ENCODE results near the gene NAT8L. TPM values are rescaled to one million over a fixed set of nuclear protein-coding genes. Genes with fewer than 3 reads are reported as not detected.

Gene NAT8L
- polyA plus RNA-seq, 3 donors: 5.8 to 8.1 (median 6.2) TPM

DNA sequence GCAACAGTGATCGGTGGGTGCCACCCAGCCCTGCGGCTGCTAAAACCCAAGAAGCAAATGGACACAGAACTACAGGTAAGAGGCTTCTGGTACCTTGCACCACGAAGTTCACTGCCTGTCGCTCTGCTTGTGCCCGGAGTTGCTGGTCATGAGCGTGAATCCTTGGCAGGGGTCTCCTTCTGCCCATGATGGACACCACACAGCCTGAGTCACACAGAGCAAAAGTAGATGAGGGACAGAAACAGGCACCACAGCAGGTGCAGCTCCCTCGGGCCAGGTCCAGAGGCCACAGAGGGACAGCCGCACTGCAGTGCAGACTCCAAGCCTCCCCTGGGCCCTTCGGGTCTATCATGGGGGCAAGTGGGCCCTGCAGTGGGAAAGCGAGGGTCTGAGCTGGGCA, 22.4 kb downstream of the NAT8L start:
- no peak for DNase-seq (ENCODE audit: extremely low read depth in 1 of 11, low read depth in 9 of 11, low spot score in 4 of 11)

DNA sequence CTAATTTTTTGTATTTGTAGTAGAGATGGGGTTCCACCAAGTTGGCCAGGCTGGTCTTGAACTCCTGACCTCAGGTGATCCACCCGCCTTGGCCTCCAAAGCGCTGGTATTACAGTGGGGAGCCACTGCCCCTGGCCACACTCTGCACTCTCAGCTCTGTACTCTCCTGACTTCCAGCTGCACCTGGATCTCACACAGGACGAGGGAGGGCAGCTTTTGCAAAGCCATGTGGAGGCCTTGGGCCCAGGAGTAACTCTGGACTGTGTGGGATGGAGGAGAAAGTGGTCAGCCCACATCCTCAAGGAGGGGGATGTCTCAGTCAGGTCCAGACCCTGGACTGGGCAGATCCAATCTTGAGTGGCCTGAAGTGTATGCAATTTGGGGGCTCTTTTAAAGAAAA, 23.0 kb downstream of the NAT8L start:
- DNase-seq (ENCODE audit: extremely low read depth in 1 of 11, low read depth in 9 of 11, low spot score in 4 of 11): no peak

DNA sequence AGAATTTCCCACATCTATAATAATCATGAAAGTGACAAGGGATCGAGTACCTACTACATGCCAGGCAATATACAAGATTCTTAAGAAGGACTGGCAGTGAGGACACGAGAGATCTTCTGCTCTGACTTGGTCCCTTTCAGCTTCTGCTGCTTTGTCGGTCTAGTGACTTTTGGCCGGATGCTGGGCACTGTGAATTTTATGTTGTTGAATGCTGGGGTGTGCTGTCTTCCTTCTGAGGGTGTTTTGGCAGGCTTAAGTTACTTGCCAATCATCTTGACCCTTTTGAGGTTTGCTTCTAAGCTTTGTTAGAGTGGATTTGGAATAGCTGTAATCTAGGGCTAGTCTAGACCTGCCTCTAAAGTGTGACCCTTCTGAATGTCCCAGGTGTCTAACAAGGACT, 23.5 kb downstream of the NAT8L start:
- DNase-seq (ENCODE audit: extremely low read depth in 1 of 11, low read depth in 9 of 11, low spot score in 4 of 11): no peak

DNA sequence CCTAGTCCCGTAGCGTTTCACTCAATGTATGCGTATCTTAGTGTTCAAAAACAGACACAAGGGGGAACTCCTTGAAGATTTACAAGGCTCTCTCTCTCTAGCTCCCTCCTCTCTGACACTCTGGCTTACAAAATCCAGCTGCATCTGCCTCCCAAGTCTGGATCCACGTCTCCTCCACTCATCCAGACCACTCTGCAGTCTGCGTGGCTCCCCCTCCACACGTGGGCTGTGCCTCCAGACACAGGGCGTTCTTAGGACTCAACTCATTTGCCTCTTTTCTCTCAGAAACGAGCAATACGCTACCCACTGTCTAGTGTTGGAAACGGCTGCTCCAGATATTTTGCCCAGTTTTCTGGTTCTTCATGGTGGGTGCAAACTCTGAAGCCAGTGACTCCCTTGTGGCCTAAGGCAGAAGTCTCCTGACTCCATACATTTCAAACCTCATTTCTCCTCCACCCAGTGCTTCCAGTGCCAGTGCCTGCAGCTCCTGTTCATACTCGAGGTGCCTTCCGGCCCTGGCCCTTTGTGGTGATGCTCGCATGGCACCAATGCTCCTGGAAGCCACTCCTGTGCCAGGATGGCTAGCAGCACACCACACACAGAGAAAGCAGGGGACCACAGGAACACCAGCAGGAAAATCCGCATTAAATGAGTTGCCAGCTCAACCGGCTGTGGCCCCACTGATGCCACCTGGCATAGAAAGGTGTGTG, 24.1 kb downstream of the NAT8L start:
- DNase-seq (ENCODE audit: extremely low read depth in 1 of 11, low read depth in 9 of 11, low spot score in 4 of 11): no peak

DNA sequence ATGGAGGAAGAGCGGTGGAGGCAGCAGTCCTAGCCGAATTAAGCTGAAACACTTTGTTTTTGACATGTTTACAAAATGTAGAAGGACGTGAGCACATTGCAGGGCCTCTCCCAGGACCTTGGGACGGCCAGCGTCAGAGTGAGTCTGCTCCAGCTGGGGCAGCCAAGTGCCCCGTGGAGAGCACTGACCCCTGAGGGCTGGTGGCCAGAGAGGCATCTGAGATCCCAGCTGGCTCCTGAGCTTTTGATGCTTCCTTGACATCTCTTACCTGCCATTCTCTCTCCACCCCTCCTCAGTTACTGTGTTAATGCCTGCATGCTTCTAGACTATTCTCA, 24.7 kb downstream of the NAT8L start:
- no peak for DNase-seq (ENCODE audit: extremely low read depth in 1 of 11, low read depth in 9 of 11, low spot score in 4 of 11)

DNA sequence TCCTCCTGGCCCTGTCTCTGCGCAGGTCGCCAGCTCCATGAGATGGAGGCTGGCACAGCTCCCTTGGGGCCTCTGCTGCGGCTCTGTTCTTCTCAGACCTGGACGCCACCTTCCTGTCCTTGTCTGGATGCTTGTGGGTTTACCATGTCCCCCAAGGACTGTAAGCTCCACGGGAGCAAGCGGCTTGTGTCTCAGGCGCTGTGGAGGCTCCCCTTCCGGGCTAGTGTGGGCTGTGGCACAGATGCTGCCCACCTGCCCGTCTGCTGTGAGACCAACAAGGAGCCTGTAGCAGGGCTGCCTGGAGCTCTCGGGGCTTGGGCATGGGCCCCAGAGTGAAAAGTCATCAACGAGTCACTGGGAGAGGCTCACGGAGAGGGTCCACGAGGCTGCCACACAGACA, 25.2 kb downstream of the NAT8L start:
- DNase-seq (ENCODE audit: extremely low read depth in 1 of 11, low read depth in 9 of 11, low spot score in 4 of 11): no peak

DNA sequence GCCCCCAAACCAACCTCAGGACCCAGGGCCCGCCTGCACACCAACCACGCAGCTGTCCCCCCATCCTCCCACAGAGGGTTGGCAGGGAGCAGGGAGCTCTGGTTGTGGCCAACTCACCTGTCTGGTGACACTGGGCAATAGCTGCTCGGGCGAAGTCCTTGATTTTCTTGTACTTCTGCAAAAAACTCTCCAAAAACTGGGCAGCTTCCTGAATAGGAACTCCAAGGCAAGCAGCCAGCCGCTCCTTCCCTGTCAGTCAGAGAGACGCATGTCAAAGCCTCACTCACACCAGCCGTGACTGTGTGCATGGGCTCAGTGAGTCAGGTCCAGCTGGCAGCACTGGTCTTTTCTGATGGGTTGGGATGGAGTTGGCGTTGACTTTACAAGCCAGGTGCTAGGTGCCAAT, 26.4 kb downstream of the NAT8L start:
- DNase-seq (ENCODE audit: extremely low read depth in 1 of 11, low read depth in 9 of 11, low spot score in 4 of 11): no peak

DNA sequence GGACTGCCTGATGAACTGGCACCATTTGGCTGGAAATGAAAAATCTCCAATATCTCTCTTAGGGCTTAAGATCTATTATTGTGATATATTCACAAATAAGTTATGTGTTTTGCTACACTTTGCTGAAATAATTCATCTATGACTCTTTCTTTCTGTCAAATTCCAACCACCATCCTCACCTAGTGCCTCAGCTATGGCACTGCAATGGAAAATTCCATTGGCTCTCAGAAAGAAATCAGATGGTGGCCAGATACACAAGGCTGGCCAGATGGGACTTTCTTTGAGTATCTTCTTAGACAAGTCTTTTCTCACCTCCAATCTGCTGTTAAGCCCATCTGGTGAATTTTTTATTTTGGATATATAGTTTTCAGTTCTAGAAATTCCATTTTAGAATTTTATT, 28.0 kb downstream of the NAT8L start:
- DNase-seq (ENCODE audit: extremely low read depth in 1 of 11, low read depth in 9 of 11, low spot score in 4 of 11): no peak

DNA sequence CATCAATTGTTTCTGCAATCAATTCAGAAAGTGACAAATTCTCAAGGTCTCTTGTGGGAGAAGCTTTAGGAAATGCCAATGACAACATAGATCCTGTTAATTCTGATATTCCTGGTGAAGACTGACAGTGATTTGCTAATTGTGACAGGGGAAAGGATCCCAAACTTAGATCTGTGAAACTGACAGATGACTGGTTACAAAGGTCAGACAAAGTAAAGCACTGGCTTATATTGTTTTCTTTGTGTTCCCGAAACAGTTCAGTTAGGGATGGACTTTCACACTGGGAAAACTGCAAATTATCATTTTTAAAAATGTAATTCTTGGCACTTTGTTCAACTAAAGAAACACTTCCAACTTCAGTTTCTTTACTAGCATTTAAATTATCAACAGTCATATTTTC, 30.1 kb downstream of the NAT8L start:
- no peak for DNase-seq (ENCODE audit: extremely low read depth in 1 of 11, low read depth in 9 of 11, low spot score in 4 of 11)

DNA sequence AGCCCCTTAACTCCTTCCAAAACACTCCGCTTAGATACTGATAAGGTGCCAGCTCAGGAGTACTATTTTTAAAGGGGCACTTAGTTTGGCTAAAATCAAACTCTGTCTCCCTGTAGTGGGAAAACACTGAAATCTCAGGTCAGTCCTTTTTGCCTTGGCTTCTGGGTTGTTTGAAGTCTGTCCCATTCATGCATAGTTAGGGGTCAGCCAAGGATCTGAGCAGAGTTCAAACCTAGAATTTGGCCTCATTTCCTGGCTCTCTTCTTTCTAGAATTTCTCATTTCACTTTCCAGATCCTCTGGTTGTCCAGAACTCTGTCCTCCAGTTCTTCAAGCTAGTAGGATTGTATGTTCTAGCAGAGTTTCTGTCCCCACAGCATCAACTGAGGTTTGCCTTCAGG, 31.5 kb downstream of the NAT8L start:
- no peak for DNase-seq (ENCODE audit: extremely low read depth in 1 of 11, low read depth in 9 of 11, low spot score in 4 of 11)

DNA sequence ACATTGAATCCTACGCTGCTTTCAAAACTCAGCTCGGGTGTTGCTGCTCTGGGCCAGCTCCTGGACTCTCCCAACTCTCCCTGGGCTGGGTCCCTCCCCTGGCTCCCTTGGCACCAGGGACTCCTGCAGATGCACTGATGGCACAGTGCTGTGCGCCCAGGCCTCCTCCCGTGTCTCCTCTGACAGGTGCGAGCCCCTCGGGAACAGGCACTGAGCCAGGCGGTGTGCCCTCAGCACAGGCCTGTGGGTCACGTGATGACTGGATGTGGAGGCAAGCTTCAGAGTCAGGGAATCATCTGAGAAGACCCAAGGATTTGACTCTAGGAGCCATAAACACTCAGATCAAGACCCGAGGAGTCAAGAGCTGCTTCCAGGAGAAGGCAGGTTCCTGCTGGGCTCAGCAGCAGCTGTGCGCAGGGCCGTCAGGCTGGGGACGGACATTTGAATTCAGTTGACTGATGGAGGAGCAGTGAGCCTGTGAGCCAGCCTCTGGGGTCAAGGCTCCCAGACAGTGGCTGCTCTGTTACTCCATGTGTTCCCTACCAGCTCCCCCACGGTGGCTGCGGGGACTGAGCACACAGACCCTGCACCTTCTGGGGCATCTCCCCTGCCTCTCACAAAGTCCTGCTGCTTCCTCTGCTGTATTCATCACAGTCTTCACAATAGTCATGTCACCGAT, 33.0 kb downstream of the NAT8L start:
- DNase-seq (ENCODE audit: extremely low read depth in 1 of 11, low read depth in 9 of 11, low spot score in 4 of 11): no peak

DNA sequence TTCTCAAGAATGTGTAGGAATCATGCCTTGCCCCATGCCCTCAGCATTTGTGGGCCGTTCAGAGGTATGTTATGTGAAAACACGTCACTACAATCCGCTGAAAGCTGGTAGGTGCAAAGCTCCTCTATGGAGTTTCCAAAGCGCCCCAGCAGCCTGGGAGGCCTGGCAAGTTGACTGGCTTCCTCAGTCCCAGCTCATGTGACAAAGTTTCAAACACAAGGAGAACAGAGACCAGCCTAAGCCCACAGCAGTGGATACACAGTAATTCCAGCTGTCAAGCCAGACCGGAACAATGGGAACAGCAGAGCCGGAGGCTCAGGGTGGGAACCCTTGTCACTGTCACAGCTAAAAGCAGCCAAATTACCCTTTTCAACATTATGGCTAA, 33.5 kb downstream of the NAT8L start:
- no peak for DNase-seq (ENCODE audit: extremely low read depth in 1 of 11, low read depth in 9 of 11, low spot score in 4 of 11)

DNA sequence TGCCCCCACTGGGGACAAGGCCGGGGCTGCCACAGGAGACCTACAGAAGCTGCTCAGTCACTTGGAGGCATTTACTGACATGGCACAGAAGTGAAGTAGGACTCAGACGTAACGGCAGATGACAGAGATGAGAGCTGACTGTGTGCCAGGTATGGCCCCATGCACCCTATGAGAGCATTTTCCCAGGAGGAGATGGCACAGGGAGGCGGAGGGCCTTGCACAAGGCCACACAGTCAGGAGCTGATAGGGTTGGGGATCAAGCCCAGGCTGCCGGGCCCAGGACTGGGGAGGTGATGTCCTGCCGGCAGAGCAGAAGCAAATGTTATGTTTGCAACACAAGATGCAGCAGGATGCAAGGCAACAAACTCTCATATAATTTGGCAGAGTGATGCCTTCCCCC, 34.1 kb downstream of the NAT8L start:
- DNase-seq (ENCODE audit: extremely low read depth in 1 of 11, low read depth in 9 of 11, low spot score in 4 of 11): no peak

DNA sequence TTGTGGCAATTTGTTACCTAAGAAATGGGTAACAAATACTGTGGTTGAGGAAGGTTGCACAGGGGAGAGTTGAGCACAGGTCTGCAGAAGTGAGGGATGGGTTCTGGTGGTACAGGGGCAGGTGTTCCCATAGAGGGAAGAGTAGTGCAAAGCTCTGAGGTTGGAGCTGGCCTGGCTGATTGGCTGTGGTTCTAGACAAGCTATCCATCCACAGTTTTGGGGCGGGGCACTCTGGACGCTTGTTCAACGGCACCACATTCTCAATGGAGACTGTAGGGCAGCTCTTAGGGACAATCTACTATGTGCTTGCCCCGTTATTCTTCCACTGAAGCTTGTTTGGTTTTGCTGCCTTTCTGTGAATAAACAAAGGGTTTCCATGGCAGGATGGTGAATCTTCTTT, 35.4 kb downstream of the NAT8L start:
- DNase-seq (ENCODE audit: extremely low read depth in 1 of 11, low read depth in 9 of 11, low spot score in 4 of 11): no peak

DNA sequence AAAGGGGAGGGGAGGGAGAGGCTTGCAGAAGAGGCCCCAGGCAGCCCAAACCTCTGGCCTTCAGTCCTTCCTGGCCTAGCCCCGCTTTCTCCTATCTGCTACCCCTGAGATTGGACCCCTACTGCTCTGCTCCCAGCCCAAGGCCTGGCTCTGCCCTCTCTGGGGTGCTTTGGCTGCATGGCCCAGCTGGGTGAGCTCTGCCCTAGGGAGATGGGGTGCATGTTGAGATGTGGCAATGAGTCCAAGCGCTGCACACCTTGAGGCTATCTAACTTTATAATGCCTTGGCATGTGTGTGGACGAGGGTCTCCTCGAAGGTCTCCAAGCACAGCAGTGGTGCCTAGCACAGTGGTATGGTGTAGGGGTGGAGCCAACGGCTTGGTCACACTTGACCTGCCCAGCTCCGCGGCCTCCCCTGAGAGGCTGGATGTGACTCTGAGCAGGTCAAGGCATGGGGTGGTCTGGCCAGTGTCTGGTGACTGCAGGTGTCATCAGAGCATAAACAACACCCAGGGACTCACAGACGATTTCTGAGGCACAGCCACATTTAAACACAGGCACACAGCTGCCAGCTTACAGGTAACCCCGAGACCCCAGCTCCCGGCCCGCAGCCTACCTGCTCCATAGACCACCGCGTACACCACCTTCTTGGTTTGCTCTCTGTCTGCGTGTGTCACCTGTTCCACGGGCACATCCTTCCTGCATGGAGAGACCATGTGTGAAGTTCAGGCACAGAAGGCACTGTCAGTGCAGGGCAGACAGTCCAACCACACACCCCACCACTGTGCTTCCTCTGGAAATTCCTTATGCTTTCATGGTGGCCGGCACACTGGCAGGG, 36.3 kb downstream of the NAT8L start:
- DNase-seq (ENCODE audit: extremely low read depth in 1 of 11, low read depth in 9 of 11, low spot score in 4 of 11): no peak

DNA sequence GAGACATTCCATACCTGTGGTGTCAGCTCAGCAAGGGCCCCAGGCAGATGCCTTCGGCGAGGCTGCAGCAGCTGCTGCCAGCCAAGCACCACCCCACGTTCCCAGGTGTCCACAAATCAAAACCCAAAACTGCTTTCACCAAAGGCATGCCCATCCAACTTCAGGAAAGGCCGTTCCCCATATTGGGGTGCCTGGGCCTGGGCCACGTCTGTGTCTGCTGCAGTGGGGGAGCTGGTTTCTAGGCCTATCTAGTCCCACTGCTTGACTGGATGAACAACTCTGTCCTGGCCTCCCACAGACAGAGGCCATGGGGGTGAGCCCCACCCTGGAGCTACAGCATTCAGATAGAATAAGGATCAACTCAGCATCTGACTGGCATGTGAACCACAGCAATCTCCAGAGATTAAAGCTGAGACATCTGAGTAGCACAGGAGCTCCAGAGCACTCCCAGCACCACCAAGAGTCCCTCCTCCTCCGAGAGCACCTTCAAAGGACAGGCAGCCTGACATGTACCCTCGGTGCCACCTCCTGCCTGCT, 37.0 kb downstream of the NAT8L start:
- no peak for DNase-seq (ENCODE audit: extremely low read depth in 1 of 11, low read depth in 9 of 11, low spot score in 4 of 11)

DNA sequence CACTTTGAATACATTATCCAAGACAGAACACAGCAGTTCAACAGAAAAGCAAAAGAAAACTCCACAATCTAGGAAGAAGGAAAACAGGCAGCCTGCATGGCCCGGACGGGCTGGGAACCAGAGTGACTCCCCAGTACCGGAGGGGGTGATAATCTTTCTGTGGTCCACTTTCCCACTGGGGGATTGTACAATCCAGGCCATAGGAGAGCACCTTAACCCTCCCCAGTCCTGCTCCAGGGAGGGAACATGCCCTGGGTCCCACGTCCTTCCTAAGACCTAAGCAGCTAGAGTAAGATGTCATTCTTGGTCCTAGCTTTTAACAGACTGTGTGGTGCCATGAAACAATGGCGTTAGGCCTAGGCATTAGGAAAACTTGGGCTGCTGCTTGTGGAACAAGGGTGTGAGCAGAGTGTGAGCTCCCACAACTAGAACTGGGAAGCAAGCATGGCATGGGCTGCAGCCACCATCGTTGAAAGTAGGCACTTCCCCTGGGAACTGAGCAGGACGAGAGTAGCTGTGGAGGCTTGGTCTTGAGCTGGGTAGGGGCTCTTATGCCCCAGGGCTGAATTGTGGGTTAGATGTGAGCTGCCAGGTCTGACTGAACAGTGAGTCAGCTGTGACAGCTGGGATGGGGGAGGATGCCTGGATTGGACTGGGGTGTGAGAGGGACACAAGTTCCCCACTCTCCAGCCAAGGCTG, 42.4 kb downstream of the NAT8L start:
- DNase-seq (ENCODE audit: extremely low read depth in 1 of 11, low read depth in 9 of 11, low spot score in 4 of 11): no peak

DNA sequence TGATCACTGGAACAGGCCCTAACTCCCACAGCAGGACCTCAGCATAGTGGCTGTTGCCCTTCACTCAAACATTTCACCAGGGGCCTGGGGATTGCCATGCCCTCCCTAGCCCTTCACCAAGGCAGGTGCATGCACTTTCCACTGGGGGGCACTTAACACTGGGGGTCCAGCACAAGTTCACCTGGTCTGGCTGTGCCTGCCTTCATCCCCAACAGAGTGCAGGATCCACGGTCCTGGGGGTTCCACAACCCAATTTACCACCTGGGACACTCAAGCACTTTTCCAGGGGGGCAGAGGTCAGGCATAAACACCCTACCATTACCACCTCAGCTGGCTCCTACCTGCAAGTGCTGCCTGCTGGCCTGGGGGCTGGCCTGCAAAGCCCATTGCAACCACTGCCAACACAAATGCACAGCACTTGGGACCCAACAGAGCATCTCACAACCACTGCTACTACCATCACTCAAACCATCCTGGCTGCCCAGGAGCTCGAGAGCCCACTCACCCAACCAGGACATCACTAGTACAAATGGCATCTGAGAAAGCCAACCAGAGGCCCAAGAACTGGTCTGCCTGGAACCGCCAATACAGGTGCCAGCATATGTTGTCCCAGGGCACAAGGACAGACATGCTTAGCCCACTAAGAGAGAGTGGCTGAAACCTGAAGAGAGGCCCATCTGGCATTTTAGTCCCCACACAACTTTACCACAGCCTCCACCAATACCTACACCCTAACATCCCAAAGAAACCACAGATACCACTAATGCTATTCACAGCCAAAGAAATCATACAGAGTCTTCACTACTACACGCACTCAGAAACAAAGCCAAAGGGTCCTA, 43.1 kb downstream of the NAT8L start:
- no peak for DNase-seq (ENCODE audit: extremely low read depth in 1 of 11, low read depth in 9 of 11, low spot score in 4 of 11)

Data from renal cortex interstitium (tissue), 11 donors.